H1 (cell line): ENCODE data around the gene PRODH2. TPM values are rescaled to one million over a fixed set of nuclear protein-coding genes. Genes with fewer than 3 reads are reported as not detected.
A peak's percentile ranks its signal among the peaks of the same experiment; 100 is the strongest.

Experiments used
- ASH2L ChIP-seq: fragments of 200-600, 300-600 bp; sonication (generic); IDR thresholded peaks from one replicate; pipeline ENCODE4 v1.7.1; 2017; ENCODE audit warnings: low read length
- BACH1 ChIP-seq: IDR thresholded peaks from 2 replicates; pipeline ENCODE4 v1.6.1; 2012; ENCODE audit warnings: low read length, improper control_type of control experiment
- CBX5 ChIP-seq: fragments of 300-800, 300-1000 bp; sonication (generic); IDR thresholded peaks from 2 replicates; pipeline ENCODE4 v1.7.1; 2016; ENCODE audit warnings: antibody characterized with exemption, low read length, low read depth
- CEBPB ChIP-seq: IDR thresholded peaks from 2 replicates; pipeline ENCODE4 v1.6.1; 2012; ENCODE audit warnings: low read depth, low read length
- CHD1 ChIP-seq: IDR thresholded peaks from 2 replicates; pipeline ENCODE4 v1.6.1; 2012; ENCODE audit warnings: low read depth, low read length, improper control_type of control experiment
- CHD2 ChIP-seq: IDR thresholded peaks from 2 replicates; pipeline ENCODE4 v1.6.1; 2012; ENCODE audit warnings: low read length, improper control_type of control experiment
- CTBP2 ChIP-seq: IDR thresholded peaks from 2 replicates; pipeline ENCODE4 v1.7.0; 2011; ENCODE audit warnings: borderline replicate concordance, mild to moderate bottlenecking, moderate library complexity, mixed read lengths, low read length; ENCODE audit not compliant: insufficient read depth, insufficient read length
- EZH2 ChIP-seq: fragments of 200-600 bp; sonication (generic); IDR thresholded peaks from 2 replicates; pipeline ENCODE4 v1.7.1; 2012; ENCODE audit warnings: low read depth, mild to moderate bottlenecking, moderate library complexity, low read length, inconsistent platforms; ENCODE audit not compliant: severe bottlenecking
- FOSL1 ChIP-seq: IDR thresholded peaks from 2 replicates; pipeline ENCODE4 v1.6.1; 2011; ENCODE audit warnings: mild to moderate bottlenecking, low read depth, low read length, moderate library complexity; ENCODE audit not compliant: insufficient read depth
- HDAC6 ChIP-seq: IDR thresholded peaks from one replicate; pipeline ENCODE4 v1.7.1; 2012; ENCODE audit warnings: low read depth, mild to moderate bottlenecking, inconsistent platforms, low read length, moderate library complexity
- JUN ChIP-seq: IDR thresholded peaks from 2 replicates; pipeline ENCODE4 v1.6.1; 2011; ENCODE audit warnings: low read depth, mild to moderate bottlenecking, improper control_type of control experiment, low read length
- KDM5A ChIP-seq: fragments of 200-600 bp; IDR thresholded peaks from 2 replicates; pipeline ENCODE4 v1.7.1; 2012; ENCODE audit warnings: mild to moderate bottlenecking, low read length, inconsistent platforms, mixed read lengths
- NANOG ChIP-seq: IDR thresholded peaks from 2 replicates; pipeline ENCODE4 v1.6.1; 2011; ENCODE audit warnings: low read length, low read depth, mild to moderate bottlenecking, inconsistent platforms; ENCODE audit not compliant: insufficient read depth, poor library complexity, severe bottlenecking
- RBBP5 ChIP-seq: IDR thresholded peaks from 2 replicates; pipeline ENCODE4 v1.7.1; 2012; ENCODE audit warnings: low read depth, mild to moderate bottlenecking, inconsistent platforms, low read length, moderate library complexity, borderline replicate concordance
- RFX5 ChIP-seq: IDR thresholded peaks from 2 replicates; pipeline ENCODE4 v1.6.1; 2011; ENCODE audit warnings: low read depth, low read length, improper control_type of control experiment, borderline replicate concordance
- RNF2 ChIP-seq: fragments of 200-900, 300-1000 bp; sonication (generic); IDR thresholded peaks from 2 replicates; pipeline ENCODE4 v1.7.1; 2016; ENCODE audit warnings: borderline replicate concordance, low read depth, mild to moderate bottlenecking, antibody characterized with exemption, low read length; ENCODE audit not compliant: poor library complexity, severe bottlenecking; ENCODE audit errors: missing control alignments
- SP1 ChIP-seq: IDR thresholded peaks from 2 replicates; pipeline ENCODE4 v1.6.1; 2011; ENCODE audit warnings: low read depth, low read length
- SP4 ChIP-seq: IDR thresholded peaks from 2 replicates; pipeline ENCODE4 v1.6.1; 2012; ENCODE audit warnings: low read length, inconsistent platforms
- SRF ChIP-seq: IDR thresholded peaks from 2 replicates; pipeline ENCODE4 v1.6.1; 2011; ENCODE audit warnings: mild to moderate bottlenecking, low read depth, low read length, moderate library complexity
- YY1 ChIP-seq: IDR thresholded peaks from 2 replicates; pipeline ENCODE4 v1.6.1; 2011; ENCODE audit warnings: low read depth, mild to moderate bottlenecking, low read length
- ZNF274 ChIP-seq: IDR thresholded peaks from 2 replicates; pipeline ENCODE4 v1.7.0; 2012; ENCODE audit warnings: low read length, borderline replicate concordance; ENCODE audit errors: extremely low read depth
- polyA plus RNA-seq, 7 experiments: library from polyadenylated mRNA; depleted of rRNA in 3 of 7; stranded (reverse) in 5 of 7; unstranded in 2 of 7; fragments of >200 nt in 5 of 7; fragments of 200-250 nt in 2 of 7; gene quantifications; 1 replicate in 5 of 7; 2 replicates in 1 of 7; 4 replicates in 1 of 7; pipeline versions ENCODE4 v1.2.1 to v1.2.3, GENCODE V29; 2011 to 2013; ENCODE audit warnings: missing spikeins in 2 of 7, mixed read lengths in 2 of 7
- total RNA-seq: library from RNA; stranded (reverse); fragmentation: NEBNext Ultra II Directional; extraction: Animal tissue kit (Norgen Biotek cat#: 25700); gene quantifications from 2 replicates; pipeline ENCODE4 v1.2.1, GENCODE V29; 2021
- TF ChIP-seq, protein P1 (sequence below): IDR thresholded peaks from 2 replicates; pipeline ENCODE4 v1.6.1; 2012; ENCODE audit warnings: inconsistent platforms
- TF ChIP-seq, protein P2 (sequence below): IDR thresholded peaks from 2 replicates; pipeline ENCODE4 v1.6.1; 2012; ENCODE audit warnings: inconsistent platforms

The PRODH2 gene
- total and polyA plus RNA-seq, 2 of the 8 experiments (the other 6 are each of a cell fraction or from before 2014, with no cell fraction given) = not detected

DNA sequence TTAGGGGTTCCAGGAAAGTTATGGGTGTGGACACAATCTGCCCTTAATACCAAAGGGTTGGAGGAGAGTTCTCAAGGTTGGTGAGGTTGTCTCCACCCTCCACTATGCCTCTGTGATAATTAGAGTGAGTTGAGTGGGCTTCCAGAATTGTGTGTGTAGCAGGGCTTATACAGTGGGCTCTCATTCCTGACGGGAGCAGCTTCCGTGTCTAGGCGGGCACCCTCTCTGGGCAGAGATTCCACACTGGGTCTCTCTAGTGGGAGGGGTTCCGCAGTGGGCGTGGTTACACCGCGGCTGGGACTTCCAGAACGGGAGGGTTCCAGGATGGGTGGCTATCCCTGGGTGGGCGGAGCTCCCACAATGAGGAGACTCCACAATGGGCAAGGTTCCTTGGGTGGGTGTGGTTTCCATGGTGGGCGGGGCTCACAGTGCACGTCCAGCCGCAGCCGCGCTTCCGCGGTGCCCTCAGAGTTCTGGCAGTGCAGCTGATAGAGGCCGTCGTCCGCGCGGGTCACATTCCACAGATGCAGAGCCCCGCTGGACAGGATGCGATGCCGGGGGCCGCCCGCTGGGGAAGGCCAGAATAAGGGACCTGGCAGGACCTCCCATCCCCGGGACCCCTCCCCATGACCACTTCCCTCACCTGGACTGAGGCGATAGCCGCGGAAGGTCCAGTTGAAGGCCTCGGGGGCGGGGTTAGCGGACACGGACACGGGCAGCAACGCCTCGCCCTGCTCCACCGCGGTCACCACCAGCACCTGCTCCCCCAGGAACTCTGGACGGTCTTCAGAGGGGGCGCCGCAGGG, 31.2 kb upstream of the PRODH2 start (continued):
- TF ChIP-seq JUN = no peak
- no peak for TF ChIP-seq YY1
- no peak for TF ChIP-seq CBX5
- TF ChIP-seq RFX5 = no peak
- no peak for TF ChIP-seq CHD1
- no peak for TF ChIP-seq FOSL1
- TF ChIP-seq ASH2L = no peak
- no peak for TF ChIP-seq ZNF274
- peak; percentile 44; the same call in 1 of the 2 replicates for TF ChIP-seq SP1
- TF ChIP-seq, protein P1, sequence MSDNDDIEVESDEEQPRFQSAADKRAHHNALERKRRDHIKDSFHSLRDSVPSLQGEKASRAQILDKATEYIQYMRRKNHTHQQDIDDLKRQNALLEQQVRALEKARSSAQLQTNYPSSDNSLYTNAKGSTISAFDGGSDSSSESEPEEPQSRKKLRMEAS = no peak
- TF ChIP-seq CEBPB = no peak
- peak; percentile 40 for TF ChIP-seq CTBP2
- peak; percentile 26 for TF ChIP-seq EZH2
- no peak for TF ChIP-seq HDAC6
- TF ChIP-seq RNF2 = no peak
- no peak for TF ChIP-seq NANOG
- TF ChIP-seq CHD2 = no peak
- no peak for TF ChIP-seq SRF
- peak; percentile 46; the same call in 1 of the 2 replicates for TF ChIP-seq BACH1
- TF ChIP-seq SP4 = no peak
- TF ChIP-seq, protein P2, sequence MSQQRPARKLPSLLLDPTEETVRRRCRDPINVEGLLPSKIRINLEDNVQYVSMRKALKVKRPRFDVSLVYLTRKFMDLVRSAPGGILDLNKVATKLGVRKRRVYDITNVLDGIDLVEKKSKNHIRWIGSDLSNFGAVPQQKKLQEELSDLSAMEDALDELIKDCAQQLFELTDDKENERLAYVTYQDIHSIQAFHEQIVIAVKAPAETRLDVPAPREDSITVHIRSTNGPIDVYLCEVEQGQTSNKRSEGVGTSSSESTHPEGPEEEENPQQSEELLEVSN = no peak
- no peak for TF ChIP-seq KDM5A
- no peak for TF ChIP-seq RBBP5
